ENCODE data around the gene LRRC59. TPM values are rescaled to one million over a fixed set of nuclear protein-coding genes. Genes with fewer than 3 reads are reported as not detected.

LRRC59 gene
- total and polyA plus RNA-seq, 2 of the 8 experiments (the other 6 are each of a cell fraction or from before 2014, with no cell fraction given), result 48.3 to 117 TPM

- POLR2A ChIA-PET (ENCODE audit: partially characterized antibody), result interaction anchor here (0.6 to 27.4 kb wide), 4 partner anchors 6 to 67 kb away, joined by 3 to 313 read pairs (median 158); partner anchors contain the start of genes EME1, LRRC59 and MRPL27
- no peak within 1 kb of the TSS for H3K14ac ChIP-seq (ENCODE audit: insufficient read length)
- peak within 1 kb of the TSS; percentile 99 for H2AFZ ChIP-seq (ENCODE audit: low read length)
- peaks cover 0 to 9% (median under 1%) of the 10 kb centered on the region in 4 experiments; a peak in 2 of 7 replicates for H3K4me1 ChIP-seq (replicated peaks in 1 of 4; ENCODE audit: control insufficient read depth in 3 of 4, insufficient read depth in 4 of 4, low read length in 3 of 4)
- H4K20me1 ChIP-seq (replicated peaks in 1 of 2; ENCODE audit: control insufficient read depth in 1 of 2, insufficient read depth in 2 of 2, low read length in 2 of 2), result peaks cover 2 to 4% of the 10 kb centered on the region in 2 experiments
- peaks cover 7 to 29% (median 18%) of the 10 kb centered on the region in 4 experiments; a peak in 7 of 8 replicates for H3K36me3 ChIP-seq (ENCODE audit: control insufficient read depth in 2 of 4, insufficient read depth in 4 of 4, low read length in 3 of 4)
- peak within 1 kb of the TSS; percentile 61 to 79 for H3K4me2 ChIP-seq (ENCODE audit: insufficient read depth in 1 of 2, low read depth in 2 of 2, low read length in 2 of 2)
- peak within 1 kb of the TSS; percentile 100 for H3K18ac ChIP-seq (ENCODE audit: extremely low read depth, low read length)
- no peak within 1 kb of the TSS for H2AK5ac ChIP-seq (ENCODE audit: low read depth, low read length)
- peaks cover 4% of the 10 kb centered on the region; the same call in 1 of the 2 replicates for H3K23me2 ChIP-seq (ENCODE audit: low read depth, low read length)
- H2BK20ac ChIP-seq (ENCODE audit: low read length), result peak within 1 kb of the TSS; percentile 95; the same call in 1 of the 2 replicates
- peak within 1 kb of the TSS; percentile 99; the same call in 1 of the 2 replicates for H2BK15ac ChIP-seq (ENCODE audit: low read length)
- FAIRE-seq (peak; percentile 32), DNase-seq (ENCODE audit: low read depth in 1 of 2, low spot score in 2 of 2) (peak; percentile 36 to 86)
- H2BK12ac ChIP-seq (ENCODE audit: low read depth, low read length), result peak within 1 kb of the TSS; percentile 98
- peaks cover 0 to 17% of the 10 kb centered on the region in 2 experiments; a peak in 2 of 4 replicates for H3K79me2 ChIP-seq (ENCODE audit: control insufficient read depth in 1 of 2, insufficient read depth in 2 of 2, low read length in 2 of 2)
- H3K4me3 ChIP-seq (ENCODE audit: extremely low read depth in 1 of 4, insufficient read depth in 2 of 4, low read depth in 3 of 4, low read length in 4 of 4), result peak within 1 kb of the TSS; percentile 86 to 97 (median 92)
- no peaks in the 10 kb centered on the region; the same call in 1 of the 2 replicates for H3K79me1 ChIP-seq (ENCODE audit: low read depth, low read length)
- no peak within 1 kb of the TSS for H3K4ac ChIP-seq (replicated peaks; ENCODE audit: insufficient read length, low read depth, low read length)
- H3K9me3 ChIP-seq (ENCODE audit: insufficient read depth in 2 of 2, low read depth in 1 of 2, low read length in 1 of 2), result no peaks in the 10 kb centered on the region
- 3% methylated on average over 42 of the region's 42 CpGs; no CpG with 5 or more reads in 1 of the 2 experiments for WGBS, 2 experiments (ENCODE audit: extremely low coverage in 1 of 2, insufficient coverage in 1 of 2, insufficient read length in 1 of 2, insufficient replicate concordance in 2 of 2, low coverage in 1 of 2, low lambda C conversion rate in 2 of 2, missing lambda C conversion rate in 1 of 2)
- H3K27me3 ChIP-seq (replicated peaks in 1 of 4; ENCODE audit: control insufficient read depth in 3 of 4, extremely low read depth in 1 of 4, insufficient read depth in 3 of 4, low read length in 3 of 4), result no peaks in the 10 kb centered on the region
- H2BK120ac ChIP-seq (replicated peaks; ENCODE audit: low read depth, low read length), result no peak within 1 kb of the TSS
- peak within 1 kb of the TSS; percentile 97 for H3K27ac ChIP-seq (ENCODE audit: low read depth, low read length)
- H2BK5ac ChIP-seq (ENCODE audit: low read depth, low read length), result peak within 1 kb of the TSS; percentile 100
- H3K9ac ChIP-seq (replicated peaks in 1 of 4; ENCODE audit: extremely low read depth in 1 of 4, low read depth in 3 of 4, low read length in 3 of 4), result peak within 1 kb of the TSS; percentile 55 to 96 (median 94)
- peak within 1 kb of the TSS; percentile 99 for H4K91ac ChIP-seq (replicated peaks; ENCODE audit: insufficient read length, low read length)
- H4K5ac ChIP-seq (ENCODE audit: insufficient read length, low read depth, low read length), result peak within 1 kb of the TSS; percentile 99
- peak within 1 kb of the TSS; percentile 82 for H3K56ac ChIP-seq (replicated peaks; ENCODE audit: insufficient read length, low read depth, low read length)
- H3K23ac ChIP-seq (ENCODE audit: insufficient read length), result no peak within 1 kb of the TSS
- H4K8ac ChIP-seq (ENCODE audit: extremely low read depth, insufficient read depth, low read length), result peak within 1 kb of the TSS; percentile 96
- CTCF ChIA-PET (ENCODE audit: partially characterized antibody), result interaction anchor here (1.0 to 3.3 kb wide), 4 partner anchors 11 to 163 kb away, joined by 3 to 15 read pairs (median 8); partner anchors contain the start of gene LRRC59
- TF ChIP-seq ASH2L (IDR thresholded peaks at IDR 0.05; ENCODE audit: low read length) (peak; percentile 93), ATF2 (IDR thresholded peaks at IDR 0.05; ENCODE audit: low read length) (0 out of 2 replicates have a peak, but pooled peaks have one; percentile 26), KDM5A (IDR thresholded peaks at IDR 0.05; ENCODE audit: low read length) (peak; percentile 76), TEAD4 (IDR thresholded peaks at IDR 0.05; ENCODE audit: low read depth, low read length) (no peak), RBBP5 (IDR thresholded peaks at IDR 0.05; ENCODE audit: borderline replicate concordance, low read depth, low read length) (peak; percentile 92), HDAC2 (IDR thresholded peaks at IDR 0.05; ENCODE audit: borderline replicate concordance in 1 of 2, low read depth in 2 of 2, low read length in 2 of 2) (peak in 1 of 2 experiments; percentile 71; a peak in 2 of 4 replicates), ATF3 (IDR thresholded peaks at IDR 0.05; ENCODE audit: insufficient read depth, low read depth, low read length) (peak; percentile 68; the same call in 1 of the 2 replicates)
These were observed 24.4 kb downstream of the LRRC59 start, which contains the start of the genes EME1 and MRPL27 for GRCh38 chr17:50372758-50373556. TSS of gene EME1 (plus strand) at chr17:50373229. CDS start at chr17:50375209, 1,980 bp downstream. TSS of gene MRPL27 (minus strand) at chr17:50373184. CDS start at chr17:50373170, 14 bp downstream.
